Neural progenitor cell (in vitro differentiated cells): ENCODE measurements around the gene HERC3. TPM values are rescaled to one million over a fixed set of nuclear protein-coding genes. Genes with fewer than 3 reads are reported as not detected.

Source experiments
- DNase-seq: peaks from one replicate; pipeline ENCODE4 v3.0.0-alpha.2; 2016; ENCODE audit warnings: low spot score
- H2AFZ ChIP-seq: fragments of 200-600 bp; sonication (generic); replicated peaks from 2 replicates; pipeline ENCODE4 v1.6.1; 2016; ENCODE audit warnings: antibody characterized with exemption
- H3F3A ChIP-seq: fragments of 200-600 bp; sonication (generic); 2 replicates; pipeline ENCODE4 v1.6.1; 2016; ENCODE audit warnings: antibody characterized with exemption, low read depth
- H3K27ac ChIP-seq: fragments of 200-600 bp; sonication (generic); 2 replicates; pipeline ENCODE4 v1.5.1; 2016; ENCODE audit warnings: mild to moderate bottlenecking
- H3K27me3 ChIP-seq: fragments of 200-600 bp; sonication (generic); 2 replicates; pipeline ENCODE4 v1.6.1; 2016; ENCODE audit warnings: mild to moderate bottlenecking, moderate library complexity
- H3K36me3 ChIP-seq: fragments of 200-600 bp; sonication (generic); 2 replicates; pipeline ENCODE4 v1.5.1; 2016
- H3K4me1 ChIP-seq: fragments of 200-600 bp; sonication (generic); 2 replicates; pipeline ENCODE4 v1.6.1; 2016; ENCODE audit warnings: mixed run types
- H3K4me2 ChIP-seq: fragments of 200-600 bp; sonication (generic); 2 replicates; pipeline ENCODE4 v1.6.1; 2016
- H3K4me3 ChIP-seq: fragments of 200-600 bp; sonication (generic); 2 replicates; pipeline ENCODE4 v1.5.1; 2016
- H3K79me2 ChIP-seq: fragments of 200-600 bp; sonication (generic); 2 replicates; pipeline ENCODE4 v1.6.1; 2016; ENCODE audit warnings: low read depth
- H3K9ac ChIP-seq: fragments of 200-600 bp; sonication (generic); 2 replicates; pipeline ENCODE4 v1.6.1; 2016
- H3K9me3 ChIP-seq: fragments of 200-600 bp; sonication (generic); 2 replicates; pipeline ENCODE4 v1.5.1; 2016; ENCODE audit warnings: low read depth
- H4K20me1 ChIP-seq: fragments of 200-600 bp; sonication (generic); 2 replicates; pipeline ENCODE4 v1.6.1; 2016; ENCODE audit warnings: low read depth
- H3K27ac Mint-ChIP-seq: 3 replicates; pipeline ENCODE4 v1.8.0; 2021; ENCODE audit warnings: mixed read lengths
- H3K27me3 Mint-ChIP-seq: 2 replicates; pipeline ENCODE4 v1.8.0; 2022; ENCODE audit warnings: low read depth, mild to moderate bottlenecking, inconsistent platforms, moderate library complexity, mixed read lengths; ENCODE audit not compliant: insufficient read depth
- H3K36me3 Mint-ChIP-seq: 3 replicates; pipeline ENCODE4 v1.8.0; 2021; ENCODE audit warnings: mixed read lengths
- H3K4me1 Mint-ChIP-seq: 3 replicates; pipeline ENCODE4 v1.8.0; 2021; ENCODE audit warnings: mixed read lengths
- H3K4me3 Mint-ChIP-seq: 3 replicates; pipeline ENCODE4 v1.8.0; 2021; ENCODE audit warnings: mild to moderate bottlenecking, moderate library complexity, mixed read lengths
- H3K9me3 Mint-ChIP-seq: 3 replicates; pipeline ENCODE4 v1.8.0; 2020; ENCODE audit warnings: mixed read lengths
- EZH2 ChIP-seq: fragments of 200-600 bp; sonication (generic); IDR thresholded peaks from 2 replicates; pipeline ENCODE4 v1.6.1; 2017; ENCODE audit warnings: antibody characterized with exemption, mild to moderate bottlenecking, moderate library complexity
- EZH2phosphoT487 ChIP-seq: fragments of 200-600 bp; sonication (generic); IDR thresholded peaks from 2 replicates; pipeline ENCODE4 v1.6.1; 2017; ENCODE audit warnings: antibody characterized with exemption
- total RNA-seq: library from RNA; depleted of rRNA; stranded (reverse); fragments of >200 nt; gene quantifications from 2 replicates; pipeline ENCODE4 v1.2.3, GENCODE V29; 2015; ENCODE audit warnings: low replicate concordance
- TF ChIP-seq, protein P1 (sequence below): fragments of 200-600 bp; sonication (generic); IDR thresholded peaks from 2 replicates; pipeline ENCODE4 v1.5.1; 2017; ENCODE audit warnings: antibody characterized with exemption, mild to moderate bottlenecking

The HERC3 gene
- total RNA-seq, 1 donor from 2014 or later, result 4.1 TPM

DNA sequence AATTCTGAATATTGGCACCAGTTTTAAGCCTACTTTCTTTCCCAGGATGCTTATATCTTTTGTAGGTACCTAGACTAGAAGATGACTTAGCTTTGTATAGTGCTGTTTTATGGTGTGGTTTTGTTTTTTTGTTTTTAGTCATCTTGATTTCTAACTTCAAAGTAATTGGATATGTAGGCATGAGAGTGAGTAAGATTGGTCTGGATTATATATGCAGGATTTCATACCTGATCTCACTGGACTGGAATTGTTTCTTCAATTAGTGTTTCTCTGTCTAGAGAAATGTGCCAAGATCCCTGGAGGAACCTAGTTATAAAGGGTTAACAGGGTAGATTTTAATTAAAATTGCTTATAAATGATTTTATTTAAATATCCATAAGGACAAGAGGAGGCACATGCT is 82.3 kb downstream of the HERC3 start:
- Histone ChIP-seq H4K20me1 (no peaks in the 10 kb centered on the region), H3K4me2 (no peak overlapping the region), H3K4me3 (no peak overlapping the region), H3K27ac (no peak overlapping the region), H3K36me3 (no peaks in the 10 kb centered on the region), H3K9me3 (no peaks in the 10 kb centered on the region), H2AFZ (no peak overlapping the region), H3K9ac (no peak overlapping the region), H3K4me1 (no peaks in the 10 kb centered on the region), H3K79me2 (no peaks in the 10 kb centered on the region), H3F3A (no peaks in the 10 kb centered on the region), H3K27me3 (no peaks in the 10 kb centered on the region)
- DNase-seq, result no peak
- Mint-ChIP-seq H3K4me3 (no peak overlapping the region), H3K27ac (no peak overlapping the region), H3K4me1 (no peaks in the 10 kb centered on the region), H3K27me3 (no peaks in the 10 kb centered on the region), H3K9me3 (no peaks in the 10 kb centered on the region), H3K36me3 (no peaks in the 10 kb centered on the region)
- TF ChIP-seq, protein P1, sequence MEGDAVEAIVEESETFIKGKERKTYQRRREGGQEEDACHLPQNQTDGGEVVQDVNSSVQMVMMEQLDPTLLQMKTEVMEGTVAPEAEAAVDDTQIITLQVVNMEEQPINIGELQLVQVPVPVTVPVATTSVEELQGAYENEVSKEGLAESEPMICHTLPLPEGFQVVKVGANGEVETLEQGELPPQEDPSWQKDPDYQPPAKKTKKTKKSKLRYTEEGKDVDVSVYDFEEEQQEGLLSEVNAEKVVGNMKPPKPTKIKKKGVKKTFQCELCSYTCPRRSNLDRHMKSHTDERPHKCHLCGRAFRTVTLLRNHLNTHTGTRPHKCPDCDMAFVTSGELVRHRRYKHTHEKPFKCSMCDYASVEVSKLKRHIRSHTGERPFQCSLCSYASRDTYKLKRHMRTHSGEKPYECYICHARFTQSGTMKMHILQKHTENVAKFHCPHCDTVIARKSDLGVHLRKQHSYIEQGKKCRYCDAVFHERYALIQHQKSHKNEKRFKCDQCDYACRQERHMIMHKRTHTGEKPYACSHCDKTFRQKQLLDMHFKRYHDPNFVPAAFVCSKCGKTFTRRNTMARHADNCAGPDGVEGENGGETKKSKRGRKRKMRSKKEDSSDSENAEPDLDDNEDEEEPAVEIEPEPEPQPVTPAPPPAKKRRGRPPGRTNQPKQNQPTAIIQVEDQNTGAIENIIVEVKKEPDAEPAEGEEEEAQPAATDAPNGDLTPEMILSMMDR, result no peak
- no peak for TF ChIP-seq EZH2phosphoT487
- no peak for TF ChIP-seq EZH2

DNA sequence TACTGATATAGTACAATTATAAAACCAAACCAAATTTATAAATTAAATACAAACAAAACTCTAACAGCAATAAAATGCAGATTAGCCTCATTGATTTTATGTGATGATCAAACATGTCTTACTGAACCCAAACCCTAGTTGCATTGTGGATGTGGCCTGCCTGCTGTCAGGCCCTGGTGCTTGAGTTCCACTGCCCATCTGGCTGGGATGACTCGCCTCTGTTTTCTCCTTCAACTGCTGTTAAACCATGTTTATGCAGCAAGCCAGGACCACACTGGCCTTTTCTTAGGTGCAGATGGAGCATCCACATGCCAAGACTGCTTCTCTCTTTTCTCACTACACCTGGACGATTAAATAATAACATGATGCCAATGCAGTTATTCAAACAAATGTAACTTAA is 82.7 kb downstream of the HERC3 start:
- H4K20me1 ChIP-seq, result no peaks in the 10 kb centered on the region
- H3K9me3 ChIP-seq, result no peaks in the 10 kb centered on the region
- no peaks in the 10 kb centered on the region for H3K4me1 ChIP-seq
- H3K27ac ChIP-seq, result no peak overlapping the region
- Mint-ChIP-seq H3K36me3 (no peaks in the 10 kb centered on the region), H3K4me1 (no peaks in the 10 kb centered on the region), H3K27ac (no peak overlapping the region), H3K9me3 (no peaks in the 10 kb centered on the region), H3K27me3 (no peaks in the 10 kb centered on the region), H3K4me3 (no peak overlapping the region)
- H3F3A ChIP-seq, result no peaks in the 10 kb centered on the region
- TF ChIP-seq EZH2phosphoT487 (no peak), EZH2 (no peak)
- TF ChIP-seq, protein P1, result no peak
- no peaks in the 10 kb centered on the region for H3K27me3 ChIP-seq
- no peaks in the 10 kb centered on the region for H3K36me3 ChIP-seq
- no peaks in the 10 kb centered on the region for H3K79me2 ChIP-seq
- H3K9ac ChIP-seq, result no peak overlapping the region
- DNase-seq, result no peak
- no peak overlapping the region for H2AFZ ChIP-seq
- H3K4me2 ChIP-seq, result no peak overlapping the region
- H3K4me3 ChIP-seq, result no peak overlapping the region

DNA sequence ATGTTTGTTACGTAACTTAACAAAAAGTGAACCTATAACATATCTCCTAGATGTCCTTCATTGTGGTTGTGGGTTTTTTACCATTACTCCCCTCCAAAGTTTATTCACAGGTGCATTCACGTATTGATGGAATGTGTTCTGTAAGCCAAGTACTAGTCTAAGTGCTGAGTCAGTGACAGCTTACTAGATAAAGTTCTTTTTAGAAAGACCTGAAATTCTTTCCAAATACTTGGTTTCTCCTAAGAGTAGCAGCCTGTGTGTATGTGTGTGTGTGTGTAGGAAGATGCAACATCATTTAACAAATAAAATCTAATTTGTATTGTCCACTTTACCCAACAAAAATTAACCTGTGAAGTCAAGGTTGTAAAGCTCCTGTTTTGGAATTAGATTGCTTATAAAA is 83.3 kb downstream of the HERC3 start:
- Histone ChIP-seq H3K27ac (no peak overlapping the region), H3K9me3 (no peaks in the 10 kb centered on the region), H4K20me1 (no peaks in the 10 kb centered on the region), H3K4me2 (no peak overlapping the region), H3K9ac (no peak overlapping the region), H3F3A (no peaks in the 10 kb centered on the region), H3K4me3 (no peak overlapping the region), H3K27me3 (no peaks in the 10 kb centered on the region), H3K4me1 (no peaks in the 10 kb centered on the region), H3K36me3 (no peaks in the 10 kb centered on the region), H3K79me2 (no peaks in the 10 kb centered on the region), H2AFZ (no peak overlapping the region)
- H3K4me1 Mint-ChIP-seq, result no peaks in the 10 kb centered on the region
- H3K9me3 Mint-ChIP-seq, result no peaks in the 10 kb centered on the region
- H3K27ac Mint-ChIP-seq, result no peak overlapping the region
- no peaks in the 10 kb centered on the region for H3K36me3 Mint-ChIP-seq
- no peak overlapping the region for H3K4me3 Mint-ChIP-seq
- DNase-seq, result no peak
- H3K27me3 Mint-ChIP-seq, result no peaks in the 10 kb centered on the region
- TF ChIP-seq EZH2phosphoT487 (no peak), EZH2 (no peak)
- TF ChIP-seq, protein P1, result no peak

DNA sequence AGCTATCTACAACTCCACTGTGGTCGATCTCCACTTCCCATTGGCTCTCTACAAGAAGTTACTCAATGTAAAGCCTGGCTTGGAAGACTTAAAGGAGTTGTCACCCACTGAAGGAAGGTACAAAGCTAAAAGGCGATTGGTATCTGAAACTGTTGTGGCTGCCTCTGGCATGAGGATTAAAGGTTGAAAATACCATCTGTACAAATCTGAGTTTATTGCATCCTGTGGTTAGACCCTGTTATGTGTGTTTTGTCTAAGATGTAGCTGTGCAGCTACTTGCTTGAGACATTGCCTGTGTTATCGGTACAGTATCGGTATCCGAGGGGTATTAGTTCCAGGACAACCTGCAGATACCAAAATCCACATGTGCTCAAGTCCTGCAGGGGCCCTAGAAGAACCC is 88.9 kb downstream of the HERC3 start:
- Mint-ChIP-seq H3K27ac (no peak overlapping the region), H3K4me3 (no peak overlapping the region), H3K4me1 (no peaks in the 10 kb centered on the region), H3K27me3 (no peaks in the 10 kb centered on the region), H3K9me3 (no peaks in the 10 kb centered on the region), H3K36me3 (no peaks in the 10 kb centered on the region)
- no peak overlapping the region for H3K4me3 ChIP-seq
- H3K27me3 ChIP-seq, result no peaks in the 10 kb centered on the region
- no peak overlapping the region for H3K9ac ChIP-seq
- no peaks in the 10 kb centered on the region for H3F3A ChIP-seq
- no peaks in the 10 kb centered on the region for H3K4me1 ChIP-seq
- TF ChIP-seq EZH2 (no peak), EZH2phosphoT487 (no peak)
- TF ChIP-seq, protein P1, result no peak
- DNase-seq, result no peak
- no peak overlapping the region for H3K4me2 ChIP-seq
- no peak overlapping the region for H2AFZ ChIP-seq
- no peaks in the 10 kb centered on the region for H3K9me3 ChIP-seq
- no peaks in the 10 kb centered on the region for H3K79me2 ChIP-seq
- H4K20me1 ChIP-seq, result no peaks in the 10 kb centered on the region
- H3K36me3 ChIP-seq, result no peaks in the 10 kb centered on the region
- H3K27ac ChIP-seq, result no peak overlapping the region
